Nephron (organoid): ENCODE results near the gene USP32.
"Not testable (repeated sequence)": the region's sequence is repeated elsewhere in the genome, so short reads cannot be mapped to it uniquely, and the experiment has no call there.

Source experiments
- H3K27ac Mint-ChIP-seq, 3 experiments: 2 replicates each; pipeline ENCODE4 v1.8.0; 2020; ENCODE audit warnings: mixed read lengths in 3 of 3, mild to moderate bottlenecking in 2 of 3, moderate library complexity in 1 of 3
- H3K27me3 Mint-ChIP-seq: 2 replicates; pipeline ENCODE4 v1.8.0; 2021; ENCODE audit warnings: low read depth, mild to moderate bottlenecking, moderate library complexity, mixed read lengths
- H3K36me3 Mint-ChIP-seq: 2 replicates; pipeline ENCODE4 v1.8.0; 2020; ENCODE audit warnings: low read depth, mixed read lengths
- H3K4me1 Mint-ChIP-seq: 2 replicates; pipeline ENCODE4 v1.8.0; 2020; ENCODE audit warnings: mixed read lengths
- H3K4me3 Mint-ChIP-seq, 3 experiments: 2 replicates each; pipeline ENCODE4 v1.8.0; 2020; ENCODE audit warnings: mild to moderate bottlenecking in 3 of 3, mixed read lengths in 3 of 3, moderate library complexity in 2 of 3
- H3K9me3 Mint-ChIP-seq: 2 replicates; pipeline ENCODE4 v1.8.0; 2020; ENCODE audit warnings: mixed read lengths
- TF ChIP-seq, protein P1 (sequence below), 3 experiments: fragments of 200-600 bp; sonication (generic); IDR thresholded peaks; one replicate each; pipeline ENCODE4 v1.5.0; 2021; ENCODE audit warnings: antibody characterized with exemption in 3 of 3; ENCODE audit not compliant: unreplicated experiment in 3 of 3

The USP32 gene

DNA sequence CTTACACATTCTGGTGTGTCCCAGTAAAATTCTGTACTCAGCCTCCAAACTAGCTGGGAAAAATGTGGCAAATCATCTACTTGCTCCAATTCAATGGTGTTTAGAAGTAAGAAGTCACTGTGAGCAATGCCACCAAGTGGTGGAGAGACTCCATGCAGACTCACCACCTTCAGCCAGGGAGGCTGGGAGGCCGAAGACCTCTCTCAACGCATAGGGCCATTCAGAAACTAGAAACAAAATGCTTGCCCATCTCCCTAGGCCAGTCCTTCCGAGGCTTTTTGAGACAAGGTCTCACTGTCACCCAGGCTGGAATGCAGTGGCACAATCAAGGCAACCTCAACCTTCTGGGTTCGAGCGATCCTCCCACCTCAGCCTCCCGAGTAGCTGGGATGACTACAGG is 217.2 kb downstream of the USP32 start:
- H3K36me3 Mint-ChIP-seq = peaks cover 17% of the 10 kb centered on the region
- not testable (repeated sequence) for H3K4me3 Mint-ChIP-seq, H3K4me1 Mint-ChIP-seq, H3K27me3 Mint-ChIP-seq, H3K9me3 Mint-ChIP-seq
- TF ChIP-seq, protein P1, sequence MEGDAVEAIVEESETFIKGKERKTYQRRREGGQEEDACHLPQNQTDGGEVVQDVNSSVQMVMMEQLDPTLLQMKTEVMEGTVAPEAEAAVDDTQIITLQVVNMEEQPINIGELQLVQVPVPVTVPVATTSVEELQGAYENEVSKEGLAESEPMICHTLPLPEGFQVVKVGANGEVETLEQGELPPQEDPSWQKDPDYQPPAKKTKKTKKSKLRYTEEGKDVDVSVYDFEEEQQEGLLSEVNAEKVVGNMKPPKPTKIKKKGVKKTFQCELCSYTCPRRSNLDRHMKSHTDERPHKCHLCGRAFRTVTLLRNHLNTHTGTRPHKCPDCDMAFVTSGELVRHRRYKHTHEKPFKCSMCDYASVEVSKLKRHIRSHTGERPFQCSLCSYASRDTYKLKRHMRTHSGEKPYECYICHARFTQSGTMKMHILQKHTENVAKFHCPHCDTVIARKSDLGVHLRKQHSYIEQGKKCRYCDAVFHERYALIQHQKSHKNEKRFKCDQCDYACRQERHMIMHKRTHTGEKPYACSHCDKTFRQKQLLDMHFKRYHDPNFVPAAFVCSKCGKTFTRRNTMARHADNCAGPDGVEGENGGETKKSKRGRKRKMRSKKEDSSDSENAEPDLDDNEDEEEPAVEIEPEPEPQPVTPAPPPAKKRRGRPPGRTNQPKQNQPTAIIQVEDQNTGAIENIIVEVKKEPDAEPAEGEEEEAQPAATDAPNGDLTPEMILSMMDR (IDR thresholded peaks at IDR 0.05; ENCODE audit: unreplicated experiment in 3 of 3) = peak in 2 of 3 experiments; percentile 24 to 45
- H3K27ac Mint-ChIP-seq = peak overlapping the region in 1 of 3 experiments; percentile 22

DNA sequence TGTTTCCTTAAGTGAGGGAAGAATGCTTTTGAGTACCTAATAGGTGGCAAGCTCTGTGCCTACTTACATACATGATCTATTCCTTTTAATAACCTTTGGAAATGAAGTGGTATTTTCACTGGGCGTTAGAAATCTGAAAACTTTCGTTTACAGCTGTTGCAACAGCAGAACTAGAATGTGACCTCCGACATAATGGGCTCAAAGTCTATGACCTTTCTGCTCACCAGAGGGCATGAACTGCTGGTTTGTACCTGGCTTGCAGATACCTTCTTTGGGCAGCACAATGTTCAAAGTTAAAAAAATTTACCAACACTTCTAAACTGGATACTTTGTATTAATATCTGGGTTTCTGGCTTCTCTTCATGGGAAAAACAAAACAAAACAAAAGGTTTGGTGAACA is 217.9 kb downstream of the USP32 start:
- Mint-ChIP-seq H3K36me3 (peaks cover 15% of the 10 kb centered on the region), H3K9me3 (no peaks in the 10 kb centered on the region), H3K27me3 (no peaks in the 10 kb centered on the region), H3K4me3 (no peak overlapping the region), H3K27ac (peak overlapping the region in 1 of 3 experiments; percentile 52), H3K4me1 (peaks cover 10% of the 10 kb centered on the region)
- TF ChIP-seq, protein P1 (IDR thresholded peaks at IDR 0.05; ENCODE audit: unreplicated experiment in 3 of 3) = no peak

DNA sequence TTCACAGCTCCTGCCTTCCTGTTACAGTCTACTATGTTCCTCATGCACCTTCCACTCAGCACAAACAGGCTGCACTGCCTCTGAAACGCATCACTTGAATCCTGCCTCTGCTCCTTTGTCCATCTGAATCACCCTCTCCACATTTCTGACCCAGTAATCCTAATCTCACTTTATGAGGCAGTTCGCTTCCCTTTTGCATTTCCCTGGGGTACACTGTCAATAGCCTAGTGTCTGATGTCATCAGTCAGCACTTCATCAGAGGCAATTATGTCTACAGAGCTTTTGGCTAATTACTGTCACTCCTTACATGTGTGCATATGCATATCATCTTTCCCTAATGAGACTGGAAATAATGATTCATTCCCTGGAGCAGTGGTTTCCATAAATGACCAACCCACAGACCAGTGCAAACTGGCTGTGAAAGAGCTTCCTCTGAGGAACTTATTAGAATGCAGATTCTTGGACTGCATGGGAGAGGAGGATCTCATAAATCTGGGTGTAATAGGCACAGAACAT is 218.6 kb downstream of the USP32 start:
- peak overlapping the region in 1 of 3 experiments; percentile 75 for H3K27ac Mint-ChIP-seq
- peaks cover 10% of the 10 kb centered on the region for H3K4me1 Mint-ChIP-seq
- TF ChIP-seq, protein P1 (IDR thresholded peaks at IDR 0.05; ENCODE audit: unreplicated experiment in 3 of 3) = no peak
- no peaks in the 10 kb centered on the region for H3K9me3 Mint-ChIP-seq
- no peaks in the 10 kb centered on the region for H3K27me3 Mint-ChIP-seq
- H3K36me3 Mint-ChIP-seq = peaks cover 9% of the 10 kb centered on the region
- no peak overlapping the region for H3K4me3 Mint-ChIP-seq

DNA sequence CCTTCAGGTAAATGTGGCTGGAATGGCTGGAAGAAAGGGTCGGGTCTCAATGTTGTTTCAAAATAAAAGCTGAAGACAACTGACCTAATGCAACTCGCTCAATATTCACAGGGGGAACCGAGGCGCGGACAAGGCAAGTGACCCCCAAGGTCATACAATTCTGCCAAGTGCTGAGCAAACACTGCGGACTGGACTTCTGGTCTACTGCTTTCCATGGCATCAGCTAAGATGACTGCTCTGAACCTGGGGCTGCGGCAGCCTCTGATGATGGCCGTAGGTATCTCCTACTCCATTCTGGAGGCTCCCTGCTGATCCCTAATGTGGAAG is 220.2 kb downstream of the USP32 start:
- Mint-ChIP-seq H3K9me3 (no peaks in the 10 kb centered on the region), H3K4me3 (no peak overlapping the region), H3K27ac (no peak overlapping the region), H3K36me3 (peaks cover 6% of the 10 kb centered on the region), H3K4me1 (peaks cover 10% of the 10 kb centered on the region), H3K27me3 (peaks cover 5% of the 10 kb centered on the region)
- TF ChIP-seq, protein P1 (IDR thresholded peaks at IDR 0.05; ENCODE audit: unreplicated experiment in 3 of 3) = no peak

DNA sequence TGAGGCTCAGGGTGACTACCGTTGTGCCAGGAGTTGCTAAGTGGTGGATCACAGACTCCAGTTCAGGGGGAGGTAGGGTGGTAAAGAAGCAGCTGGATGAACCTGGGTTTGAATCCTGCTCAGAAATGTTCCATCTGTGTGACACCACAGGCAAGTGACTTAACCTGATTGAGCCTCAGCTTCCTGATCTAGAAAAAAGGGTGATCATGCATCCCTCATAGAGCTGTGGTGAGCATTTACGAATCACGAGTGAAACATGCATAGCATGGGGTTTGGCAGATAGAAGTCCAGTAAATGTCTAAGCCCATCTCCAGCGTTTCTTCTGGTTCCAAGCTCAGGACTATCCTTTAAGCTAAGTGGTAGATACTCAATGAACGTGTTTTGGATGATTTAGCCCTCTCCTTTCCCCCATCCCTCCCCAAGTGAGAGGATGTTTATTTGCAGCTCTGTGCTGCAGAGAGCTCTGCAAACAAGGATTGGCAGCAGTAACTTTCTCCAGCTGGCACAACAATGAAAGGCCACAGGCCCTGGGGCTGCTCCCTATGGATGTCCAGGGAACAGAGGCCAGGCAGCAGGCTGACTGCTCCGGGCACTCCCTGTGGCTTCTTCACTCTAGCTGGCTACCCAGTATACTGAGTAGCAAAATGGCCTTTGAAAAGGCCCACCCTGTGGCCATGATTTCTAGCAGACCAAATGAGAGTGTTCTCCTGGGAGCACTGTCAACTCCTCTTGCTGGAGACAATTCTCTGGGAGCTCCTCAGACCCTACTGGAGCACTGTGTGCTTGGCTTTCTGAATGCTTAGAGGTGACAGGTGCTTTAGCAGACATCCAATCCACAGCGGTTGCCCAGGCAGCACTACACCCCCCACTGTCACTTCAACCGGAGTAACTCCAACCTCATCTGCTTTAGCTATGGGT is 220.8 kb downstream of the USP32 start:
- Mint-ChIP-seq H3K36me3 (no peaks in the 10 kb centered on the region), H3K9me3 (no peaks in the 10 kb centered on the region), H3K27ac (peak overlapping the region in 1 of 3 experiments; percentile 3), H3K4me3 (no peak overlapping the region), H3K4me1 (peaks cover 10% of the 10 kb centered on the region), H3K27me3 (peaks cover 8% of the 10 kb centered on the region)
- TF ChIP-seq, protein P1 (IDR thresholded peaks at IDR 0.05; ENCODE audit: unreplicated experiment in 3 of 3) = no peak
